T-helper 2 cell treated with Interferon-gamma antibody and Interleukin-4, amounts not matched to agents 100 ng/mL and 5 ng/mL, for 36 hours (primary cell): ENCODE measurements around the gene NCAPH2. TPM values are rescaled to one million over a fixed set of nuclear protein-coding genes. Genes with fewer than 3 reads are reported as not detected.

Experiments used
- intact Hi-C: fragments of 100-400 bp; cut with micrococcal nuclease; formaldehyde crosslinking; loops from one replicate; pipeline ENCODE4 v1.15.1; 2023
- total RNA-seq: library from RNA; stranded (reverse); gene quantifications from 2 replicates; pipeline ENCODE4 v1.2.3, GENCODE V29; 2022

Gene NCAPH2
- total RNA-seq, result 108 and 114 TPM in 2 replicates

- intact Hi-C loops, result loop anchor here (1.0 to 2.0 kb wide), 6 partner anchors 17 to 166 kb away; partner anchors contain the start of genes ARSA, SBF1, SCO2 and SYCE3
Measured at GRCh38 chr22:50507991-50508884, at the start of gene NCAPH2. Gene NCAPH2 (plus strand): TSS chr22:50508224. CDS start chr22:50508338, 114 bp downstream.

GRCh38 chr22:50459016-50459415 lies 49.0 kb upstream of the NCAPH2 start:
- intact Hi-C loops, result no loop called here

GRCh38 chr22:50459496-50460140 lies 48.4 kb upstream of the NCAPH2 start:
- intact Hi-C loops, result no loop called here

GRCh38 chr22:50460938-50461337 lies 47.1 kb upstream of the NCAPH2 start:
- intact Hi-C loops, result no loop called here

- intact Hi-C loops, result no loop called here
Measured at GRCh38 chr22:50461536-50461935, 46.5 kb upstream of the NCAPH2 start.

- intact Hi-C loops, result no loop called here
Measured at GRCh38 chr22:50461979-50462540, 46.0 kb upstream of the NCAPH2 start.

- intact Hi-C loops, result no loop called here
Measured at GRCh38 chr22:50463188-50463900, 44.7 kb upstream of the NCAPH2 start.

GRCh38 chr22:50464451-50464850 lies 43.6 kb upstream of the NCAPH2 start:
- intact Hi-C loops, result no loop called here

GRCh38 chr22:50465066-50465930 lies 42.7 kb upstream of the NCAPH2 start:
- intact Hi-C loops, result no loop called here

- intact Hi-C loops, result no loop called here
Measured at GRCh38 chr22:50467341-50467740, 40.7 kb upstream of the NCAPH2 start.

GRCh38 chr22:50467773-50468440 lies 40.1 kb upstream of the NCAPH2 start:
- intact Hi-C loops, result no loop called here

- intact Hi-C loops, result no loop called here
Measured at GRCh38 chr22:50468626-50469025, 39.4 kb upstream of the NCAPH2 start.

GRCh38 chr22:50469377-50470305 lies 38.4 kb upstream of the NCAPH2 start:
- intact Hi-C loops, result loop anchor here (2.0 to 5.0 kb wide), 2 partner anchors 127 to 151 kb away; partner anchors contain the start of gene PPP6R2

GRCh38 chr22:50470491-50470890 lies 37.5 kb upstream of the NCAPH2 start:
- intact Hi-C loops, result loop anchor here (2.0 to 5.0 kb wide), 2 partner anchors 128 to 150 kb away; partner anchors contain the start of gene PPP6R2

- intact Hi-C loops, result loop anchor here (2.0 to 5.0 kb wide), 2 partner anchors 129 to 149 kb away; partner anchors contain the start of gene PPP6R2
Measured at GRCh38 chr22:50471197-50471847, 36.7 kb upstream of the NCAPH2 start.

- intact Hi-C loops, result loop anchor here (2.0 to 5.0 kb wide), 2 partner anchors 130 to 149 kb away; partner anchors contain the start of gene PPP6R2
Measured at GRCh38 chr22:50471962-50472361, 36.1 kb upstream of the NCAPH2 start.

- intact Hi-C loops, result loop anchor here (5.0 kb wide), 1 partner anchor 131 kb away; the partner anchor contains the start of gene PPP6R2
Measured at GRCh38 chr22:50473088-50473487, 34.9 kb upstream of the NCAPH2 start.
